HG03558 (cell line): Measurements from ENCODE around the gene EPRS1.
"Not testable (repeated sequence)": the region's sequence is repeated elsewhere in the genome, so short reads cannot be mapped to it uniquely, and the experiment has no call there.

ENCODE experiments used
- ATAC-seq: cut with Tn5 transposase; IDR thresholded peaks from one replicate; pipeline ENCODE4 v1.9.1; 2021; ENCODE audit warnings: moderate number of reproducible peaks; ENCODE audit not compliant: unreplicated experiment; ENCODE audit errors: extremely low read depth

Gene EPRS1

DNA sequence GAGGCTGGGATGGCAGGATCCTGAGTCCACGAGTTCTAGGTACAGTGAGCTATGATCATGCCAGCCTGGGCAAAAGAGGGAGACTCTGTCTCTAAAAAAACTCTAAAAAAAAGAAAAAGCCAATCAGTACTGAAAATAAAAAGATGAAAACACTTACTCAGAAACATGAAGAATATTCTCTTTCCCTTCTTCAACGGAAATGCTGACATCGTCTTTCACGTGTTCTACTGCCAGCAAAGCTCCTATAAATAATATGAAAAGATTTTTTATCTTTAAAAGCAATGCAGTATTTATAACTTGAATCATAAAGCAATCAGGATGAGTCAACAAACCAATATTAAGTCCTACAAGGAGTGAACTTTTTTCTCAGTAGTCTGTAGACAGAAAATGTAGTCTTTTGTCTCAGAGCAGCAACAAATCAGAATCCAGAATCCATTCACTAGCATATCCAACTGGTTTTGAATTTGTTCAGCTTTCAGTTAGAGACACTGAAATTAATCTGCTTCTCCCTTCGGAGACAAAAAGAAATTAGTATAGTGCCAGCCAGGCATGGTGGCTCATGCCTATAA is 6.2 kb downstream of the EPRS1 start:
- ATAC-seq = no peak

DNA sequence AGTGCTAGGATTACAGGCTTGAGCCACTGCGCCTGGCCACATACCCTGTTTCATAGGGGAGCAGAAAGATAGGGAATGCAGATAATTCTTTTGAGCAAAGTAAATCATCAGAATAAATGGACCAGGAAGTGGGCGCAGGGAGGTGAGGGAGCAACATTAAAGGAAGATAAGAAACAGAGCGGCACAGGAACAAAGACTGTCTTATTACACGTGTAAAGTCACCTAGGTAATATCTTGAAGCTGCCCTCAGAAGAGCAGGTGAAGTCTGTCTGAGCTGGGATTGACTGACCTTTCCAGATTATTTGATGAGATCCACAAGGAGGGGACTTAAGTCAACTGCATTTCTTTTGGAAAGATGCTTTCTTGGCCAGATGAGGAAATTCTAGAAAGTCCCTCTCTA is 7.7 kb downstream of the EPRS1 start:
- no peak for ATAC-seq

DNA sequence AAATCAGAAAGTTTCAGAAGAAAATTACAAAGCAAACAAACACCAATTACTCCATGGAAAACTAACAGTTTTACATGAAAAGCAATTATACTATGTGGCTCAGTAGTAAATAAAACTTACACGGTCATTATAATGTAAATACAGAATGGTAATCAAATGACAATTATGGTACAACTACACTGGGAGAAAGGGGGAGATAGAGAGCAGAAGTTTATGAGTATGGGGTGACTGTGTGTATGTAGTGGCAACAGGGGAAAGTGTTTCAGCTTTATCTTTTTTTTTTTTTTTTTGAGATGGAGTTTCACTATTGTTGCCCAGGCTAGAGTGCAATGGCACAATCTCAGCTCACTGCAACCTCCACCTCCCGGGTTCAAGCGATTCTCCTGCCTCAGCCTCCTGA is 8.5 kb downstream of the EPRS1 start:
- ATAC-seq = not testable (repeated sequence)

DNA sequence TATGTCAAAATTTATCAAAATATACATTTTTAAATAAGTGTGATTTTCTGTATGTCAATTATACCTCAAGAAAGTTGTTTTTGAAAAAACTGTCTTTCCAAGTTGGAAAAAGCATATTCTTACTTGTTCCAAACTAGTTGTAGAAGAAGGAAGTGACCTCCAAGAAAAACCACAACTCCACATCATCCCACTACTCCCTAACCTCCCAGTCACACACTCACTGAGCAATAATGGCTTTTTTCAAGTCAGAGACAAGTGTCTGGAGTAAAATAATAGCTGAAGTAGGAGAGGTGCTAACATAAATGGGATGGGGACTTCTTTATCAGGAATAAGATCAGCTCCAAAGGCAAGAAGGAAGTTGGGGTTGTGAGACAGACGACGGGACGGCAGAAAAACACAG is 13.4 kb downstream of the EPRS1 start:
- ATAC-seq = no peak

DNA sequence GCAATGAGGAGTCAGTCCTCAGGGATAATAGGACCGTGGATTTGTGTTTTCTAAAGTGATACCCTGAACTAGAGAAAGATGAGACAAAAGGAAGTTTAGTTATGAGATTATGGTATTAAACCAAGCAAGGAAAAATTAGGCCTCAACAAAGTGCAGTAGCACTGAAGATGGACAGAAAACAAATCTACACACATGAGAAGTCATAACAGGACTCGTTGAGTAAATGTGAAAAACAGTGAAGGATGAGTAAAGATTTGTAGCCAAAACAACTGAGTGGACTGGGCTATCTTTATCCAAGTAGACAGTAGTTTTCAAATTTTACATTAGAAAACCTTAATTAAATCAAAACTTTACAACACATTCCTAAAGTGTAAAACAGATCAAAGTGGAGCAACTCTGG is 15.0 kb downstream of the EPRS1 start:
- ATAC-seq = no peak

DNA sequence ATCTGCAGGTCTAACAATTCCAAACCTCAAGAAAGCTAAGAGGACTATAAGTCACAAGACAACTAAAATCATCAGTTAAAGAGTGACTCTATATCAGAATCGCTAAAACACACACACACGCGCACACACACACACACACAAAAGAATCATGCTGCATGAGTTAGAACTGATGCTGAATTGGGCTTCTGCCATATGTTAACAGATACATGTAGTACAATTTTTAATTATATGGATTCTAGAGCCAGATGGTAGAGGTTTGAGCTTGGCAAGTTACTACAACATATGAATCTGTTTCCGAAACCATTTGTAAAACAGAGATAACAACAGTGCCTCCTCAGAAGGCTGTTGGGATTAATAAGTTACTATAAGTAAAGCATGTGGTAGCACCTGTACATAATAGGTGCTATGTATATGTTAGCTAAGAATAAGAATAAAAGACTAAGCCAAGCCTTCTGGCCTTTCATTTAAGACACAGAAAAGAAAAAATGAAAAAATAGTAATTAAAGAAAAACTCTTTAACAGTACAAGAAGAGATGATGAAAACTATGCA is 17.9 kb downstream of the EPRS1 start:
- ATAC-seq = no peak

DNA sequence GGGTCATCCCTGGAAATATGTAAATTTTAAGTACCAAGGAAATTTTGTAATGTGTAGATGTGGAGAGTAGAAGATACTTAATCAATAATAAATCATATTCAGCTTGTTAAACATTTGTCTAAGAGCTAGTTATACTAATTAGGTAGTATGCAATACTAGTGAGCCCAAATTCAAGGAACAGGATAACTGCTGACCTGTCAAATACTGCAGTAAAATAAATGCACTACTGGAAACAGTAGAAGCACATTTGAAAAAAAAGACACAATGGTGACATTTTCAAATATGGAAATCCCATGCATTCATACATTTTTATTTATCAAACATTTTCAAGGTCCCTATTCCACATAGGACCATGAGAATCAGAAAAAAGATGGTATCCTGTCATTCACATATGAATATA is 27.2 kb downstream of the EPRS1 start:
- no peak for ATAC-seq

DNA sequence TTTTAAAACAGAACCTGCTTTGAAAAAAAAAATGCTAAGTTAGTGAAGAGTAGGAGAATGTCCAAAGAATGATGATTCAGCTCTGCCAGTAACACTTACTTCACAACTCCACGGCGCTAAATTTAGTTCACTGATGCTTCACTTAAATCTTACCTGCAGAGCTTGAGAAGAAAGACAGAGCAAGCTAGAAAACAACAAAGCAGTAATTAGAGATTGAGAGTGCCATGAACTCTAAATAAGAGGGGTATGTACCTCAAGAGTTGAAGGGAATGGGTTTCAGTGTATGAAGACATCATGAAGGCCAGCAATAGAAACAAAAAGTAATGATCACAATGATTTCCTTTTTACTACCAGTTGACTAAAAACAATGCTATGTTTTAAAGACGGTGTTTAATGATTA is 32.8 kb downstream of the EPRS1 start:
- peak; percentile 76 for ATAC-seq

DNA sequence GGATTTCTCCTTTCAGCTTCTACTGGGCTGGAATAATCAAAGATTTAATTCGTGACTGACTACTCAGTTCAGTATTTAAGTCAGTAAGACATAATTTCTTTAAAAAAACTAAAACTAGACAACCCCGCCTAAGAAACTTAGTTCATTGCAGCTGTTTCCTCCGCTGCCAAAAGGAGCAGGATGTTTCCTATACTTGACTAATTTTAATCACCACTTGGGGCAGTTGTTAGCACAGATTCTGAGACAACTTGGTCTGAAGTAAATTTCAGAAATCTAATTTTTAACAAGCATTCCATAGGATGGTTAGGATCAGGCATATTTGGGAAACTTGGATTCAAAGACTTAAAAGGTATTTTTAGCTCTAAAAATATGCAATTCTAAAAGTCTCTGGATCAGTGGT is 34.0 kb downstream of the EPRS1 start:
- ATAC-seq = no peak

DNA sequence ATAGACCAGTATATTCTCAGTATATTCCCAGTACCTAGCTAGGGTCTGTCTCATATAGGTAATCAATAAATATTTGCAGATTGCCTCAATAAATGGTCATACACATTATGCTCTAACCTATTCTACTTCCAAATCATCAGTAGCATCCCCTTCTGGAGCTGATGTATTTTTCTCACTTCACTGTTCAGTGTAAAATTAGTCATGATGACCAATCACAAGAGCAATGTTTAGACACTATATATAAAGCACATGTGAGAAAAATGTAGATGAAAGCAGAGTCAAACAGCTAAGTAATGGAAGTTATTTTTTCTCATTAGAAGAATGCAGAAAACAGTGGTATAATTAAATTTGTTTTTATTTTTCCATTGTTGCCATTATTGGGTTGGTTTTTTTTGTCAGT is 34.7 kb downstream of the EPRS1 start:
- no peak for ATAC-seq

DNA sequence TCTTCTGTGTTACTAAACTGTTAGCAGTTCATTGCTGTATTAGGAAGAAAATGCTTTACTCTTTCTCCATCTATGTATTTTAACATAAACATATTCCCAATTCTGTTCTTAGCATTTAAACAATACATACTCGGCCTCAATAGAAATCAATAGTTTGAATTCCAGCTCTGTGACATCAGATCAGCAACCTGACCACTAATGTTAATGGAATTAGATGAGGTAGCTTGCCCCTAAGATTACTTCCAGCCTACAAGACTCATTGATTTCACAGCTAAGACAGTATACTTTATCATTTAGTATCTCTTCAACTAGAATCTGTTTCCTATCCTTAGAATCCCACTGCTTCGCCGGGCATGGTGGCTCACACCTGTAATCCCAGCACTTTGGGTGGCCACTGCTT is 38.9 kb downstream of the EPRS1 start:
- ATAC-seq = no peak

DNA sequence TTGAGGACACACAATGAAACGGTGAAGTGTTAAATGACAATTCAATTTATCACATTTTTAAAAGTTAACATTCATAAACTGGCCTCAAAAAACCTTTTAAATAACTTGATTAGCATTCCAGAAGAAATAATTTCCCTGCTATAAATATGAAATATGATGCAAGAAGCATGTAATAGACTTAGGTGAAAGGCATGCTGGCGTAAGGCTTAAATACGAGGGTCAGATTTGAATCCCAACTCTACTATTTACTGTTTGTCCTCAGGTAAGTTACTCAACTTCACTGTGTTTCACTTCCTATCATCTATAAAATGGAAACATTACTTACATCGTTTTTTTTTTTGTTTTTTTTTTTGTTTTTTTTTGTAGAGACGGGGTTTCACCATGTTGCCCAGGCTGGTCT is 40.8 kb downstream of the EPRS1 start:
- no peak for ATAC-seq

DNA sequence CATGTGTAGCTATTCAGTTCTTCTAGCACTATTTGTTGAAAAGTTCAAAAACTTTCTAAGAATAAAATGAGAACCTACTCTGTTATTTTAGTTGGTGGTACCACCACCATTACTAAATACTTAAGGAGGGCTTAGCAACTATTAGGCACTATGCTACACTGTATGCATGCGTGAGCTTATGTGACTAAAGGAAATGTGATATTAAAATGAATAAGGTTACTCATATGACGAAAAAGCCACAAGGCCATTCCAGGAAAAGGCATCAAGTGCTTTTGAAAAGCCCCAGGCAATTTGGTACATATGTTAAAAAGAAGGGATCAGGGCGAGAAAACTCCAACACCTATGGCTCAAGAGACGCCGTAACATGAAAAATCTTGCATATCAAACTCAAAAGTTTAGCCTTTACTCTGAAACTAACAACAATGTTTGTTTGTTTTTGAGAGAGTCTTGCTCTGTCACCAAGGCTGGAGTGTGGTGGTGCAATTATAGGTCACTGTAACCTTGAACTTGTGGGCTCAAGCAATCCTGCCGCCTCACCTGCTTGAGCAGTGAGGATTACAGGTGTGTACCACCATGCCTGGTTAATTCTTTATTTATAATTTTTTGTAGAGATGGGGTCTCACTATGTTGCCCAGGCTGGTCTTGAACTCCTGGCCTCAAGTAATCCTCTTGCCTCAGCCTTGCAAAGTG is 42.5 kb downstream of the EPRS1 start:
- ATAC-seq = no peak

DNA sequence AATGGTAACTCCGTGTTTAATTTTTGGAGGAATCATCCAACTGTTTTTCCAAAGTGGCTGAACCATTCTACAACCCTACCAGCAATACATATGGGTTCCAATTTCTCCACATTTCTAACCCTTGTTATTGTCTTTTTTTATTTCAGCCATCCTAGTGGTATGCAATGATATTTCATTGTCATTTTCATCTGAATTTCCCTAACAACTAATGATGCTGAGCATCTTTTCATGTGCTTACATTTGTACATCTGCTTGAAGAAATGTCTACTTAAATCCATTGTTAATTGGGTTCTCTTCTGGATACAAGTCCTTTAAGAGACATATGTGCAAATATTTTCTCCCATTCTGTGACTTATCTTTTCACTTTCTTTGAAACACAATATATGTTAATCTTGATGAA is 43.3 kb downstream of the EPRS1 start:
- ATAC-seq = no peak

DNA sequence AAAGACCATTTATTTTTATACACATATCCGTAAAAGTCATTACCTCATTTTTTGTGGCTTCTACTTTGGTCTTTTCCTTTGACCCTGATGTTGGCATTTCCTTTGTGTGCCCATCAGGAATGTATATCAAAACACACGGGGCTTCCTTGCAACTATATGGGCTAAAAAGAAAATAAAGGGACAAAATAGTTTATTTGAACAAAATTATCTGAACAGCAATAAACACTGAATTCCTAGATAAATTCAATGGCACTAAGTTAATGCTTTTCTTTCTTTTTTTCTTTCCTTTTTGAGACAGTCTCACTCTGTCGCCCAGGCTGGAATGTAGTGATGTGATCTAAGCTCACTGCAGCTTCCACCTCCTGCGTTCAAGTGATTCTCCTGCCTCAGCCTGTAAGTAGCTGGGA is 45.2 kb downstream of the EPRS1 start:
- ATAC-seq = no peak

DNA sequence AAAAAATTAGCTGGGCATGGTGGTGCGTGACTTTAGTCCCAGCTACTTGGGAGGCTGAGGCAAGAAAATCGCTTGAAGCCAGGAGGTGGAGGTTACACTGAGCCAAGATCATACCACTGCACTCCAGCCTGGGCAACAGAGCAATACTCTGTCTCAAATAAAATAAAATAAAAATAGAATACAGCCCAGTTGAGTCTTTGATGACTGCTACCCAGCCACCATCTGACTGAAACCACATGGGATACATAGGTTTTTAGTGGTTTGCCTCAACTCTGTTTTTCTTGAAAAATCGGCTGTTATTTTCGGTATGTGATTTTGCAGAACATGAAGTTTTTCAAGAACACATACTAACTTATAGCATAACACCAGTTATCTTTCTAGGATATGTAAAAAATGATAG is 46.5 kb downstream of the EPRS1 start:
- no peak for ATAC-seq
